Stimulated activated CD4-positive, alpha-beta T cell treated with anti-CD3 and anti-CD28 coated beads, TNF-alpha, amount 100 ng/mL, for 48 hours (primary cell): ENCODE results near the gene MED28.
"Not testable (repeated sequence)": the region's sequence is repeated elsewhere in the genome, so short reads cannot be mapped to it uniquely, and the experiment has no call there.

Source experiments
- DNase-seq, 3 donors: peaks; one replicate each; pipeline ENCODE4 v3.0.0-alpha.2; 2020; ENCODE audit warnings: low read depth in 3 of 3

MED28 gene

DNA sequence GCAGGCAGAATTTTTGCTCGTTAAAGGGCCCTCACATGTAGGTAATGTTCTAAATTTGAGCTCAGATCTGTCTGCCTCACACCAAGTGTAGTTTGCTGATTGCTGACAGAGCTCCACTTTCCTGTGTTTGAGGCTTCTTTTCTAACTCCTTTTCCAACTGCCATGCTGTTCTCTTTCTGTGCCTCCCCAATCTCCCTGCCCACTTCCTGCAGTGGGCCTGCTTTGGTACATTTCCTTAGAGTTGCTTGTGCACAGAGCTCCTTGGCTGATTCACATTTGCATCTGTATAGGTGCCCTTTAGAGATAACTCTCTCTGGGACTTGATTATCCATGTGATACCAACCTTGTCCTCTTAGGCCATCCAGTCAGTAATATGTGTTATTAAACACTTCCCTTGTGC is 4.5 kb downstream of the MED28 start:
- no peak for DNase-seq

- DNase-seq: no peak
These were observed 5.1 kb downstream of the MED28 start for GRCh38 chr4:17619416-17620105.

DNA sequence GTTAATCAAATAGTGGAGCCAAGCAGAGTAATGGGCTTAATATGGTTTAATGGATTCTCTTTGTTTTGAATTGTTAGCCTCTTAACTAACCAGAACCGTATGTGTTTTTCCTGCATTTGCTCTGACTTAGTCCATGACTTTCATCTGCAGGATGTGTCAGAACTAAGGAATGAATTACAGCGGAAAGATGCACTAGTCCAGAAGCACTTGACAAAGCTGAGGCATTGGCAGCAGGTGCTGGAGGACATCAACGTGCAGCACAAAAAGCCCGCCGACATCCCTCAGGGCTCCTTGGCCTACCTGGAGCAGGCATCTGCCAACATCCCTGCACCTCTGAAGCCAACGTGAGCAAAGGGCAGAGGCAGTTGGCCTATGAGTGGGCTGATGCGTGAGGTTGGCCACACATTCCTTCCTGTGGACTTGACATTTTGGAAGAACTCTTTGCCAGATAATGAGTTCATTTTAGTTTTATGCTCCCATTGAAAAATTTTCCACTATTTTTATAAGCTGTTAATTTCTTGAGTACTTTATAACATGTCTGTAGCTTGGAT is 9.1 kb downstream of the MED28 start:
- DNase-seq: no peak

DNA sequence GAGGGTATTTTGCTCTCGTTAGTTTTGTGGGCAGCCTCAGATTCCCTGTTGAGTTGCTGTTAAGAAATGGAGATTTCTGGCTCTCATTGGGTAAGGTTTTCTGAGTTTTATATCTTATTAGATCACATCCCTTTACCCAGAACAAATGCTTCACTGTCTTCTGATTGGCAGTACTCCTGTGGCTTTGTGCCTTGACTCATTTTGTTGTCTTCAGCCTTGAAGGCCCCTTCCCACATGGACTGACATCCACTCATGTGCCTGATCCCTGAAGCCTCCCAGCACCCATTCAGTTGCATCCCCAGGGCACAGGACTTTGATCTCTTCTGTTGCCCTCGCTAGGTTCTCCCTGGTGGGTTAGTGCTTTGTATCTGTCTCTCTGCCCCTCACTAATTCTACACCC is 10.4 kb downstream of the MED28 start:
- DNase-seq: no peak

DNA sequence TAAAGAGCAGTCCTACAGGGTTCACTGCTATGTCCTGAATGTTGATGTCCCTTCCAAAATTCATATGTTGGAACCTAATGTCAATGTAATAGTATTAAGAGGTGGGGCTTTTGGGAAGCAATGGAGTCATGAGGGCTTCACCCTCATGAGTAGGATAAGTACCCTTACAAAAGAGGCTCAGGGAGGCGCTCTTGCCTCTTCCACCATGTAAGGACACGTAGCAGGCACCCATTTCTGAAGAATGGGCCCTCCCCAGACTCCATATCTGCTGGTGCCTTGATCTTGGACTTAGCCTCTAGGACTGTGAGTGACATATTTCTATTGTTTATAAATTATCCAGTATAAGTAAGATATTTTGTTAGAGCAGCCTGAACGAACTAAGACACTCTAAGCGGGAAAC is 15.8 kb downstream of the MED28 start:
- DNase-seq: no peak

DNA sequence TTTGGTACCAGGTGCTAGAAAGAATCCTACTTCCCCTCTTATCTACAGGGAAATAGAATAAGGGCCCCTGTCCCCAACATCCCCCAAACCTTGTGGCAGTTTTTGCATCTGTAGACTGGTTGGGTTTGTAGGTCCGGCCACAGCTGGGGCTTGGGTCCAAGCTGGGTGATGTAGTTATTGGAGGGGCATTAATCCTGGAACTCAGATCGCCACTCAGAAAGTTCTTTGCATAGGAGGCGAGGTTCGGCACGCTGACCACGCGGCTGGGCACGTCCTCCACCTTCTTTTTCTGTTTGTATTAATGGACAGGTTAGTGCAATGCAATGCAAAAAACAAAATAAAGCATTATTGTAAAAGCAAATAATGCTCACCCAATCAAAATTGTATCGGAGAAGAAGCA is 19.2 kb downstream of the MED28 start:
- no peak for DNase-seq

DNA sequence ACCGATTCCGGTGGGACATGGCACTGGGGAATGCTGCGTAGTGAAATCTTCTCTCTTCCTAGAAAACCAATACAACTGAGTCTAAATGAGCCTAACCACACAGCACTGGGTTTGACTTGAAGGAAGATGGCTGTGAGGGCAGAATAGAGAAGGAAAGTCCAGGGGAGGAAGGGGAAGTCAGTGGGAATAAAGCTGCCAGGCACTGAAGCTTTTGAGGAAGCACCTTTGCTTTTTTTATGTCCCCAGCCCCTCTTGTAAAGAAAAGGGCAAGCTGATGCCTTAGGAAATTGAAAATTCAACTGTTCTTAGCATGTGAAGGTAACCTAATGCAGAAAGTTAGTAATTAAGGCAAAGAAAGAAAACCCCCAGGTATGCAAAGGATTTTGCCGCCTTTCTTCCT is 20.6 kb downstream of the MED28 start:
- no peak for DNase-seq

GRCh38 chr4:17636341-17636695 is 21.9 kb downstream of the MED28 start:
- DNase-seq: no peak

- DNase-seq: peak; percentile 43 to 64 (median 60)
These were observed 22.5 kb downstream of the MED28 start for GRCh38 chr4:17636696-17637622.

GRCh38 chr4:17639136-17639535 is 24.7 kb downstream of the MED28 start:
- DNase-seq: no peak

- no peak for DNase-seq
These were observed 27.9 kb downstream of the MED28 start for GRCh38 chr4:17642398-17642783.

GRCh38 chr4:17646693-17647092 is 32.3 kb downstream of the MED28 start:
- no peak for DNase-seq

- no peak for DNase-seq
These were observed 32.9 kb downstream of the MED28 start for GRCh38 chr4:17647176-17647806.

GRCh38 chr4:17647927-17648326 is 33.5 kb downstream of the MED28 start:
- DNase-seq: no peak

DNA sequence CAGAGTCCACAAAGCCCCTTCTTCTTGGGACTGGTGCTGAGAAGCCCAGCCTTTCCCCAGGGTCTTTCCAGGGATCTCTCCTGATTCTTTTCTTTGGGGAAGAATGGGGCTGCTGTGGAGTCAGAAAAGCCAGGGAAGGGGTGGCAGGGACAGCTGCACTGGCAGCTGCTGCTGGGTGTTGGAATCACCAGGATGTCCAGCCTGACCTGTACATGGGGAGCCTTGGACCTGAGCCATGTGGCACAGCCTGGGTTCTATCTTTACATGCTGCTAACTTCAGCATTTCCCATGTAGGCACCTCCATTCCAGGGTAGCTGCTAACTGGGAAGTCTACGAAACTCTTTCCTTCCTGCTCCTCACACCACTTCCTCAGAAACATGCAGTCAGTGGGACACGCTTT is 36.0 kb downstream of the MED28 start:
- DNase-seq: no peak

- no peak for DNase-seq
These were observed 40.3 kb downstream of the MED28 start for GRCh38 chr4:17654701-17655100.

DNA sequence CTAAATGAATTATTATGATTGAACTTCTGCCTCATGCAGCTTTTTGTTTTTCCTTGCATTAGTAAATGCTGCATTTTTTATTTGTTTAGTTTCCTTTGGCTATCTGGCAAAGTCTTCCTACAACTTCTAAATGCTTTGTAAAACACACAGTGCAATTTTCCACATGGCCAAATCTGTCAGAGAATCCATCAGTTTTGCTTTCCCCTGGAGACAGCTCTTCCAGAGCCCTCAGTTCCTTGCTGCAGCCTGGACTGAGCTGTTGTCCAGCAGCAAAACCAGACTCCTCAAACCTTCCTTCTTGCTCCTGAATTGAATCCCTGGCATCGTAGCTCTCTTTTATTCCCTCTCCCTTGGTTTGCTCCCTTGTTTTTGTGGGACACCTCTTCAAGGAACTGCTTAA is 42.6 kb downstream of the MED28 start:
- DNase-seq: no peak

GRCh38 chr4:17657849-17658248 is 43.4 kb downstream of the MED28 start:
- no peak for DNase-seq

GRCh38 chr4:17659196-17659595 is 44.8 kb downstream of the MED28 start:
- not testable (repeated sequence) for DNase-seq

DNA sequence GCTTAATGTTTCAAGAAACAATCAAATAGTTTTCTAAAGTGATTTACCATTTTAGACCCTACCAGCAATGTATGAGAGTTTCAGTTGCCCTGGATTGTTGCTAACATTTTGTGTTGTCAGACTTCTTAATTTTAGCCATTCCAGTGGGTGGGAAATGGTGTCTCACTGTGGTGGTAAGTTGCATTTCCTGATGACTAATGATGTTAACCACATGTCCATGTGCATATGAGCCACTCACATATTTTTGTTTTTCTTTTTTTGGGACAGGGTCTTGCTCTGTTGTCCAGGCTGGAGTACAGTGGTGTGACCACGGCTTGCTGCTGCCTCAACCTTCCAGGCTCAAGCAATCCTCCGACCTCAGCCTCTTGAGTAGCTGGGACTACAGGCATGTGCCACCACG is 48.3 kb downstream of the MED28 start:
- DNase-seq: no peak

DNA sequence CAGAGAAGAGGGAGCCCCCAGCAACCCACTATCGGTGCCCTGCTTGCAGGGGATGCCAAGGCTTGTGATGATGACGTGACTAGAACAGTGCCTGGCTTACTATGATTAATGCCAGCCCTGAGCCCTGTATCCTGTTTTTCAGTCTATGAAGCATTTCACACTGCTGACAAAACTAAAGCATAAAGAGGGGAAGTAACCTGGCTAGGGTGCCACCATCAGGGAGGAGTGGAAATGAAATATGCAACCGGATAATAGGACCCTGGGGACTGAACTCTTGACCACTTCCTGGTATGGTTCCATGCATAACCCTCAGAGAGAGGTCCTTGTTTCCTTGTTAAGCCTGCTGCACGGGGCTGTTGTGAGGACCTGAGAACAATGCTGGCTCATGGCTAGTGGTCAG is 50.3 kb downstream of the MED28 start:
- no peak for DNase-seq

- no peak for DNase-seq
These were observed 50.9 kb downstream of the MED28 start for GRCh38 chr4:17665346-17665745.

DNA sequence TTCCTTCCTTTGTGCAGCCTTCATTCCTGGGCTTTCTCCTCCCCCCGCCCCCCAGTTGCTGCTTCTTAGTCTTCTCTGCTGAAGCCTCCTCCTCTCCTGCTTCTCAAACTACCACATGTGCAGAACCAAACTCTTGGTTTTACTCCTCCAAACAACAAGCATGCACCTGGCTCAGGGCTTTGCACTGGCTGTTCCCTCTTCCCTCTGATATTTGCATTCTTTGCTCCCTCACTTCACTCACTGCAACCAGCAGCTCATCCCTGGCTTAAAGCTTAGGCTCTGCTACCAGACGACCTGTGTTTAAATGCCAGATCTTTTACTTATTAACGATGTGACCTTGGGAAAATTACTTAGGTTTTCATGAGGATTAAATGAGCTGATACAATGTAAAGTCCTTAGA is 51.4 kb downstream of the MED28 start:
- no peak for DNase-seq
